ENCODE measurements around the gene ASB7.

The ASB7 gene

DNA sequence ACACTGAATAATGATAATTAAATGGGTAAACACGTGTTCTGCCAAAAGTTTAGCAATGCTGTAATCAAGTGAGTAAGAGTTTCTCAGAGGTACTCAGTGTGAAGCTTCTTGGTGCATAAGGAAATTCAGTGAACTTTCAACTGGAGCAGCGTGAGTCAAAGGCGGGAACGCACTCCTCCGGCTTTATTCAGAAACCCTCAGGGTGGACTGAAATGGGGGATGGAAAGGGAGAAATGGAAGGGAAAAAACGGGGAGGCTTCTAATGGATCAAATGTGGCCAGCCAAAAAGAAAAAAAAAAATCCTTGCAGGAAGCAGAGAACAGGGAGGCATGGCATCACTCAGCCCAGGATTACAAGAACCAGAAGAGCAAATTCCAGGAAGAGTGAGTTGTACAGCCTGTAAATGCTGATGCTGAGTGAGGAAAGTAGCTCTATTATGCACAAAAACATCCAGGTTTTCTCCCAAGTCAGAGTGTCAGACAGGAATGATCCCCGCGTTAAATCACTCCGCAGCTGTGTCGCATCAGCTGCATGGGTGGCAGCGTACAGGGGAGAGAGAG lies 85.3 kb downstream of the ASB7 start:
- DNase-seq: no peak

DNA sequence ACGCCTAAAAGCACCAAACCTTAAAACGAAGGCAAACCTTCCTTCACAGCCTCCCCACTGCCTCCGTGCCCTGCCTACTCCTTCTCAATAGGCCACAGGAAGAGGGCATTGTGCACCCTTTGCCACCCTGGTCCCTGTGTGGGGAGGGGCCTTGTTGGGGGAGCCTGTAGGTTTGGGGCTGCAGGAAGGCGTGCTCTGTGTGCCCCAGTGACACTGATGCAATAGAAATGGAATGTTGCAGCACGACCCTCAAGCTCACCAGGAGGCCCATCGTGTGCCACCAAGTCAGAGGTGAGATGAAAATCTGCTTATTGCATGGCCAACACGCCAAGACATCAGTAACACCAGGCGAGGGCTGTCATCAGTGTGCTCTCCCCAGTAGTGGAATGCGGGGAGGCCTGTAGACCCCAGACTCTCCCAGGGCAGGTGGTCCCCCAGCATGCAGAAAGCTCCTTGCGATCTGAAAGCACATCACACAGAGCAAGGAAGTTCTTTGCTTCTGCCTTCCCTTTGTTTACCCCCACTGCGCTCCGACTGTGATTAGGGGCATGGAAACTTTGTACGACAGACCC lies 86.2 kb downstream of the ASB7 start:
- no peak for DNase-seq

DNA sequence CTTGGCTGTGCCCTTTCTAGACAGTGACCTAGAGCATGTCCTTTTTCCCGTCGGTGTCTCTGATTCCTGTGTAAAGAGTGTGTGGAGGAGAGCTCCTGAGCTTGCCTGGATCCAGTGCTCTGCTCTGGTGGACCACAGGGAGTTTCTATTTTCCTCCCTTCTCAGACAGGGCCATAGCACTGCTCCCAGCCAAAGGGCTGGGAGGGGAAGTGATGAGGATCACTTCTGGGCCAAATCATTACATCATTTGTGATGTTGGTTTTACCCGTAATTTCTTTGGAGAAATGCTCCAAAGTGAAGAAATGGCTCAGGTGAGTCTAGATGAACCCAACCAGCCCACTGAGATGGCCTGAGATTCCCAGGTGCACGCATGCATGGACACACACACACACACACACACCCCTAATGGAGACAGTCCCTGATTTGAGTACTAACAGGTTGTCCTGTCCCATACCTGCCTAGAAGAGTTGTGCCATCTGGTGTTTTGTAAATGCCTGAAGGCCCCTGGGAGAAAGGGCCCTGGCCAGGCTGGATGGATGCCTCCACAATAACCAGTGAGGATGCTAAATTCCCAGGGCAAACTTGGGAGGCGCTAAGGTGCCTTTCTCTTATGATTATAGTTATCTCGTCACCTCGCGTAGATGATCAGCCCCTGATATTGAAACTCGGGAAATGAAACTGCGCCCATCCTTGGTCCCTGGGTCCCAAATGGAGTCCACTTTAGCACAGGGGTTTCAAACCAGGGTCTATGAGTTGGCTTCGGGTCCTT lies 86.9 kb downstream of the ASB7 start:
- no peak for DNase-seq

DNA sequence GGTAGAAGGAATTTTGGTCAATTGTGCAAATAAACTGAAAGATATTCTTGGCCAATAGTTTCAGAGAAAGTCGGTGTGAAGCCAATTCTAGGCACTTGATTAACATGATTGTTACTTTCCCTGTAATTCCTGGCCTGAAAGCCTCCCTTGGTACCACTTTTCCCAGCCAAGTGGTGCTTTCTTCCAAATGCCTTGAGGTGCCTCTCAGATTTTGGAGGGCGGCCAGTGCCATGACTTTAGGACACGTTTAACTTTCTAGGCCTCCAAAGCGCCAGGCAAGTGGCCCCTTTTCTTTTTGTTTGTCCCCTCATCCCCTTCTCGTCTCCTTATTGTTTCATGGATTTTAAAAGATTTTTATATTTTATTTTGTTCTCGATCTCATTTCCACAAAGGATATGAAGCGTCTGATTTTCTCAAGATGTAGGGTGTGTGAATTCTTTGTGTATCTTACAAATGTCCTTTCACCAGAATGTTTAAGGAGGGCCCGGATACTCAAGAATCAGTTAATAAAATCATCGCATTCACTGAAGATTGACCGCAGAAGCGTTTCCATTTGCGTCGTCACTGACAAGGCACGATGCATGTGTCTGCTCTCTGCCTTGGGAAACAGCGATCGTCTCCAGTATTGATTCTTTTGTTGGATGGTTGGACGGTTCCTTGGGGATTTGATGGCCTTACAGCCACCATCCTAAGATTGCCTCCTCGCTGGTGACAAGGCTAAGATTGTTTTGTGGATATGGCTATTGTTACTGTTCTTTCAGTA lies 87.8 kb downstream of the ASB7 start:
- no peak for DNase-seq

DNA sequence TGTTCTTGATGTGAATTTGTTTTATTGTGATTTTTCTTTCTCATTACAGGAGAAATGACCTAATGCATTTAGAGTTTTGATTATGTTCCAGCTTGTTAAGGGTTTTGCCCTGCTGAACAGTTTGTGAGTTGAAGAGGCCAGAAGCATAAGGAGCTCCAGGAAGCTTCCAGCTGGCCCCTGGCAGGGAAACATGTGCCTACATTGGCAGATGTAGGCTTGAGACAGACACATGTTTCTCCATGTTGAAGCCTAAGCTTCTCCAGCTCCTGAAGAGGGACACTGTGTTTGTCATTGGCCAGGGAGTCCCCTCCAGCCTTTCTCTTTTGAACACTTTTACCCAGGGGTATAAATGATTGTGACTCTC lies 88.4 kb downstream of the ASB7 start:
- no peak for DNase-seq

DNA sequence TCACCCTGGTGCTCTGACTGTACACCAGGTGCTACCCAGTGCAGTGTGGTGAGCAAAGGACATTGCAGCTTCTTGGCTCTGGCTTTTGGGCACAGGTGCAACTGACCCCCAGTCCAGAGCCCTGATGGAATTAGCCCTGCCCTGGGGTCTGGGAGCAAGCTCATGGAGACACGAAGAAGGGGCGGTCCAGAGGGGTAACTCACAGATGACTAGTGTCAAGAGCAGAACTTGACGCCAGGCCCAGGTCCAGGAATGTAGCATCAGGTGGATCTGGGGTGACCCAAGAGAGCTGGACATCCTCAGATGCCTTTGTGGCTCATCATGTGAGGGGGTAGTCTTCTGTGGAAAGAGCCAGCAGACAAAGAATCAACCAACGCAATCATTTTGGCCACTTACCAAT lies 88.9 kb downstream of the ASB7 start:
- DNase-seq: no peak

DNA sequence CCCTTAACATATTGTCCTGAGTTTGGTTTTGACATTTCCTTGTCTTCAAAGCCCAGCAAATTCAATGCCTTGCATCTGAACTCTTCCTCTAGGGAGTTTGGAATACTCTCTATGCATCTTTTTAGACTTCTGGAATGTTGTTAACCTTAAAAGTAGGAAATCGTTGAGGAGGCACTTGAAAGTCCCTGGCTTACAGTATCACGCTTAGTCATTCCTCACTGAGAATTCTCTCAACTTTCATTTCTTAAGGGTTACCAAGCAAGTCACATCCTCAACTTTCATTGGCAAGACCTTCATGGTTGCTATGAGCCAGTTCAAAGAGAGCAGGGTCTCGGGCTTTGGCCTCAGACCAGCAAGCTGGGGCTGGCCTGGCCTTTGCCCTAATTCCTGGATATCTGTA lies 89.9 kb downstream of the ASB7 start:
- no peak for DNase-seq

DNA sequence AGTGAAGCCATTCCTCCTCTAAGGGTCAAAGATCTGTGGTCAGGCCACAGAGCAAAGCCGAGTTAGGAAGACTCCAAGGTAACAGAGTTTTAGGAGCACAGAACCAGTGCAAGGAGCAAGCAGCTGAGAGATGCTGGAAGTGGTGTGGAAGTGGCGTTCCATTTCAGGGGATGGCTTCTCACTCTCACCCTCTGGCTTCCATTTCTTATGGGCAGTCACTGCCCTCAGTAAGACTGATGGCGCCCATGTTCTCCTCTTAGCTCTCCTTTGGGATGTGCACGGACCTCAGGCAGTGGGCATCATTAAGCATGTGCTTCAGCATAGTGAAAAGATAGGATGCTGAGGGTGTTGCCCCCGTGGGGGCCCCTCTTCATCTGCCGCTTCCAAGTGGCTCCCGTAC lies 90.3 kb downstream of the ASB7 start:
- no peak for DNase-seq

DNA sequence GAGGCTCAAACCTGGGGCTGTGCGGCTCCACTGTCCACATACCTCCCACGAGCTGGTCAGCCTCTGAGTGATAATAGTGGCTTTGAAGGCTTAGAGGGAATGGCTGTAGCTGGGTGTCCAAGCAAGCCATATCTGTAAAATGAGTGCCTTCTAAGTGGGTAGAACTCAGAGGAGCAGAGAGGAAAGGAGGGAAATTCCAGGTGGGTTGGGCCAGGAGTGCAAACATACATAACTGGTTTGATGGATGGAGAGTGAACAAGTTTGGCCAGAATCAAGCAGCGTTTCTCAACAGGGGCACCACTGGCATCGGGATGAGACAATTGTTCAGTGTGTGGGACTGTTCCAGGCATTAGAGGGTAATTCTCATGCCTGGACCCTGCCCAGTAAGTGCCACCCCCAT lies 91.1 kb downstream of the ASB7 start:
- no peak for DNase-seq

DNA sequence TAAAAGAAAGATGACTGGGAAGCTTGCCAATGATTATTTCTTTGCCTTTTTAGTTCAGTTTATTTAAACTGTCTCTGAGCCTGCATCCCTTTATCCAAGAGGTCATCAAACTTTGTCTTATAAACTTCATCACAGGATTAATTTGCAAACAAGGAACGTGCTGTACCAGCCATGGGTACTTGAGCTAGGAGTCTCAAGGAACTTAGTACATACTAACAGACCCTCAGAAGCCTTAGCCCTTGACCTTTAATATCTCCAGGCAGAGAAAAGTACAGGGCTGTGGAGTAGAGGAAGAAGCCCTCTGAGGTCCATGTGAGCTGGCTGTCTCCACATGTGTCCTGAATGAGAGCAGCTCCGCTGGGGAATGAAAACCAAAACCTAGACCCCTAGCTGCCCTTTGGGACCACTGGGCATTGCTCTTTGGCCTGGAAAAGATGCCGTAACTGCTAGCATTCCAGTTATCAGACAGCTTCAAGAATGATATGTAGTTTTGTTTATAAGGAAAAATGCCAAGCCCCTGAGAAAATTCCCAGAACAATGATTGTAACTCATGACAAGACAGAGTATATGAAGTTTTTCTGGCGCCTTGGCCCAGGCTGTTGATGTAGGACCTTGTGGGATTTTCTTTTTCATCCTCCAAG lies 92.1 kb downstream of the ASB7 start:
- DNase-seq: no peak

DNA sequence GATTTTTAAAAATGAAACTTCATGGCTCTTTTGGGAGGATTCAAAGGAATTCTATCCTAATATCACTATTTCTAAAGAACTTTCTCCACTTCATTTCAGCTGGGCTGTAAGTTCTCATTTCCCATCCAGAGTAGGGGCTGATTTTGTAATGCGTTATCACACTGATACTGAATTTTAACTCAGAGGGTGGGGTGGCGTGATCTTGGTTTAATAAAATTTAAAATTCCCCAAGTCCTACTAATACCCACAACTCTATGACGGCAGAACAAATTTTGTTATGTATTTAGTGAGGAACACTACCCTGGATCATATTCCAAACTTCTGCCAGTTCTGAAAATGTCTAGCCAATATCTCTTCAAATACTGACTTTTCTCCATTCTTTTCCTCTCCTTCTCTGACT lies 92.7 kb downstream of the ASB7 start:
- no peak for DNase-seq

DNA sequence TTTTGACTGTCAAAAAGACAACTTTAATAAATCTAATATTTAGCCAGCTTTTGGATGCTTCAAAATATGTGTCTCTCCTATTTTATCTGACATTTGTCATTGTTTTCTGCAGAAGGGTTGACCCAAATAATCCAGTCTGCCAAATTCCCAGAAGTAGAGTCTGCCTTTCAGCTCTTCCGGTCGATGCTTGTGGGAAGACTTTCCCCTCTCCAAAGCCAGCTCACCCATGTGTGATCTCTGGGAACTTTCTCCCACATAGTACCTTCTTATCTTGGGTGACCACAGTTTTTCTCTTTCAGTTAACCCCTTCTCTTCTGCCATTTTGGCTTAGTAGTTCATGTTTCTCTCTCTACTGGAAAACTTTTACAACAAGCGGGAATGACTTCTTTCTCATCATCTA lies 94.1 kb downstream of the ASB7 start:
- DNase-seq: no peak

Measured in CD4-positive, alpha-beta T cell treated with Interleukin-6 for 4 hours (primary cell).